ENCODE data around the gene GGCX. TPM values are rescaled to one million over a fixed set of nuclear protein-coding genes. Genes with fewer than 3 reads are reported as not detected.

Gene GGCX
- total and polyA plus RNA-seq, 9 of the 15 experiments (the other 6 are each of a cell fraction or from before 2014, with no cell fraction given), result 14.4 to 47.1 (median 28.1) TPM

DNA sequence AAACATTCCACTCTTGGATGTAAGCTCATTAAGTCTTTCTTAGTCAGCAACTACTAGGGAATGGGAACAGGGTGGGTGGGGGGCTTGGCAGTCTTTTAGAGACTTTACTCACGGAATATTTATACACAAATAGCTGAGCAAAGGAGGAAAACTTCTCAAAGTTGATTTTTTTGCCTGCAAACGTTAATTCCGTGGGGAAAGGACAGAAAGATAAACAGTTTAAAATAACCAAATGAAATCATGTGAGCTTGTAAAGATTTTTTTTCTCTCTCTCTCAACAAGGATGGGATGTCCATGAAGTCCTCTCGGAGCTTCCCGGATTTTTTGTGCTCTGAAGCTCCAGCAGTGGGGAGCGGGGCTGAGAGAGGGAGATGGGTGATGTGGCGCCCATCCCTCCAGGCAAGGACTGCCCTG, 54.5 kb downstream of the GGCX start:
- ATAC-seq (no peak), FAIRE-seq (no peak), DNase-seq (ENCODE audit: extremely low read depth in 1 of 4, low spot score in 3 of 4) (no peak)
- H3K9me1 ChIP-seq (ENCODE audit: control insufficient read depth, insufficient read depth, low read length), result no peaks in the 10 kb centered on the region
- no peak overlapping the region for H3K4me3 ChIP-seq
- no peak overlapping the region for H3K27ac ChIP-seq (ENCODE audit: extremely low read depth, low read depth, low read length)
- BruUV-seq (replicated peaks), result no TSS peak
- intact Hi-C loops (cut with micrococcal nuclease) (no loop called here), in situ Hi-C loops (cut with MboI) (no loop called here)
- CTCF ChIA-PET (ENCODE audit: low intra/inter-chr PET ratio), result no interaction called here
- no peak overlapping the region for H2AFZ ChIP-seq (ENCODE audit: low read depth, low read length)
- no peak overlapping the region for H3K4me2 ChIP-seq (ENCODE audit: insufficient read depth, low read length)
- no peaks in the 10 kb centered on the region for H3K27me3 ChIP-seq (ENCODE audit: control insufficient read depth in 2 of 2, insufficient read depth in 2 of 2, low read length in 2 of 2)
- POLR2A ChIA-PET, result interaction anchor here (0.6 to 2.4 kb wide), 8 partner anchors 9 to 93 kb away, joined by 3 to 17 read pairs (median 3); partner anchors contain the start of gene MAT2A
- no peaks in the 10 kb centered on the region for H3K79me2 ChIP-seq (ENCODE audit: control insufficient read depth, insufficient read depth, low read length)
- 63% methylated on average over 6 of the region's 7 CpGs for WGBS (ENCODE audit: insufficient coverage, low coverage, missing lambda C conversion rate)
- no peaks in the 10 kb centered on the region for H4K20me1 ChIP-seq (replicated peaks; ENCODE audit: control insufficient read depth, insufficient read depth, low read length)
- 0 out of 4 replicates have a peak overlapping the region, but pooled peaks of 1 of the 2 experiments have one; percentile 21 for H3K9ac ChIP-seq (ENCODE audit: insufficient read depth in 1 of 2, low read depth in 2 of 2, low read length in 2 of 2)
- TF ChIP-seq, protein P1, sequence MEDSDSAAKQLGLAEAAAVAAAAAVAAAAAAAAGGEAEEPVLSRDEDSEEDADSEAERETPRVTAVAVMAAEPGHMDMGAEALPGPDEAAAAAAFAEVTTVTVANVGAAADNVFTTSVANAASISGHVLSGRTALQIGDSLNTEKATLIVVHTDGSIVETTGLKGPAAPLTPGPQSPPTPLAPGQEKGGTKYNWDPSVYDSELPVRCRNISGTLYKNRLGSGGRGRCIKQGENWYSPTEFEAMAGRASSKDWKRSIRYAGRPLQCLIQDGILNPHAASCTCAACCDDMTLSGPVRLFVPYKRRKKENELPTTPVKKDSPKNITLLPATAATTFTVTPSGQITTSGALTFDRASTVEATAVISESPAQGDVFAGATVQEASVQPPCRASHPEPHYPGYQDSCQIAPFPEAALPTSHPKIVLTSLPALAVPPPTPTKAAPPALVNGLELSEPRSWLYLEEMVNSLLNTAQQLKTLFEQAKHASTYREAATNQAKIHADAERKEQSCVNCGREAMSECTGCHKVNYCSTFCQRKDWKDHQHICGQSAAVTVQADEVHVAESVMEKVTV (CRISPR knock-in tag; IDR thresholded peaks at IDR 0.05), result no peak
- no peak for TF ChIP-seq BMI1 (IDR thresholded peaks at IDR 0.05; ENCODE audit: low read length)
- no peak for TF ChIP-seq RFX1 (IDR thresholded peaks at IDR 0.05)
- TF ChIP-seq ZNF507 (tag; conservative IDR thresholded peaks at IDR 0.05), result no peak
- no peak for TF ChIP-seq TEAD4 (IDR thresholded peaks at IDR 0.05; ENCODE audit: low read length)
- TF ChIP-seq TEAD4 (CRISPR knock-in tag; IDR thresholded peaks at IDR 0.05; ENCODE audit: borderline replicate concordance), result no peak
- no peak for TF ChIP-seq ZC3H8 (IDR thresholded peaks at IDR 0.05)
- TF ChIP-seq, protein P2, sequence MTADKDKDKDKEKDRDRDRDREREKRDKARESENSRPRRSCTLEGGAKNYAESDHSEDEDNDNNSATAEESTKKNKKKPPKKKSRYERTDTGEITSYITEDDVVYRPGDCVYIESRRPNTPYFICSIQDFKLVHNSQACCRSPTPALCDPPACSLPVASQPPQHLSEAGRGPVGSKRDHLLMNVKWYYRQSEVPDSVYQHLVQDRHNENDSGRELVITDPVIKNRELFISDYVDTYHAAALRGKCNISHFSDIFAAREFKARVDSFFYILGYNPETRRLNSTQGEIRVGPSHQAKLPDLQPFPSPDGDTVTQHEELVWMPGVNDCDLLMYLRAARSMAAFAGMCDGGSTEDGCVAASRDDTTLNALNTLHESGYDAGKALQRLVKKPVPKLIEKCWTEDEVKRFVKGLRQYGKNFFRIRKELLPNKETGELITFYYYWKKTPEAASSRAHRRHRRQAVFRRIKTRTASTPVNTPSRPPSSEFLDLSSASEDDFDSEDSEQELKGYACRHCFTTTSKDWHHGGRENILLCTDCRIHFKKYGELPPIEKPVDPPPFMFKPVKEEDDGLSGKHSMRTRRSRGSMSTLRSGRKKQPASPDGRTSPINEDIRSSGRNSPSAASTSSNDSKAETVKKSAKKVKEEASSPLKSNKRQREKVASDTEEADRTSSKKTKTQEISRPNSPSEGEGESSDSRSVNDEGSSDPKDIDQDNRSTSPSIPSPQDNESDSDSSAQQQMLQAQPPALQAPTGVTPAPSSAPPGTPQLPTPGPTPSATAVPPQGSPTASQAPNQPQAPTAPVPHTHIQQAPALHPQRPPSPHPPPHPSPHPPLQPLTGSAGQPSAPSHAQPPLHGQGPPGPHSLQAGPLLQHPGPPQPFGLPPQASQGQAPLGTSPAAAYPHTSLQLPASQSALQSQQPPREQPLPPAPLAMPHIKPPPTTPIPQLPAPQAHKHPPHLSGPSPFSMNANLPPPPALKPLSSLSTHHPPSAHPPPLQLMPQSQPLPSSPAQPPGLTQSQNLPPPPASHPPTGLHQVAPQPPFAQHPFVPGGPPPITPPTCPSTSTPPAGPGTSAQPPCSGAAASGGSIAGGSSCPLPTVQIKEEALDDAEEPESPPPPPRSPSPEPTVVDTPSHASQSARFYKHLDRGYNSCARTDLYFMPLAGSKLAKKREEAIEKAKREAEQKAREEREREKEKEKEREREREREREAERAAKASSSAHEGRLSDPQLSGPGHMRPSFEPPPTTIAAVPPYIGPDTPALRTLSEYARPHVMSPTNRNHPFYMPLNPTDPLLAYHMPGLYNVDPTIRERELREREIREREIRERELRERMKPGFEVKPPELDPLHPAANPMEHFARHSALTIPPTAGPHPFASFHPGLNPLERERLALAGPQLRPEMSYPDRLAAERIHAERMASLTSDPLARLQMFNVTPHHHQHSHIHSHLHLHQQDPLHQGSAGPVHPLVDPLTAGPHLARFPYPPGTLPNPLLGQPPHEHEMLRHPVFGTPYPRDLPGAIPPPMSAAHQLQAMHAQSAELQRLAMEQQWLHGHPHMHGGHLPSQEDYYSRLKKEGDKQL (CRISPR knock-in tag; IDR thresholded peaks at IDR 0.05; ENCODE audit: borderline replicate concordance), result no peak
- TF ChIP-seq XRCC5 (IDR thresholded peaks at IDR 0.05; ENCODE audit: low read depth, low read length), result no peak
- no peak for TF ChIP-seq YY1 (IDR thresholded peaks at IDR 0.05; ENCODE audit: borderline replicate concordance in 1 of 3, control insufficient read depth in 1 of 3, extremely low read depth in 1 of 3, insufficient read depth in 3 of 3, insufficient read length in 1 of 3, insufficient replicate concordance in 2 of 3, low read depth in 1 of 3, low read length in 2 of 3)
- no peak for TF ChIP-seq GATAD2B (IDR thresholded peaks at IDR 0.05; ENCODE audit: borderline replicate concordance)
- TF ChIP-seq STAT5B (CRISPR knock-in tag; IDR thresholded peaks at IDR 0.05), result no peak
- TF ChIP-seq ZNF12 (CRISPR knock-in tag; IDR thresholded peaks at IDR 0.05), result no peak
- TF ChIP-seq, protein P3, sequence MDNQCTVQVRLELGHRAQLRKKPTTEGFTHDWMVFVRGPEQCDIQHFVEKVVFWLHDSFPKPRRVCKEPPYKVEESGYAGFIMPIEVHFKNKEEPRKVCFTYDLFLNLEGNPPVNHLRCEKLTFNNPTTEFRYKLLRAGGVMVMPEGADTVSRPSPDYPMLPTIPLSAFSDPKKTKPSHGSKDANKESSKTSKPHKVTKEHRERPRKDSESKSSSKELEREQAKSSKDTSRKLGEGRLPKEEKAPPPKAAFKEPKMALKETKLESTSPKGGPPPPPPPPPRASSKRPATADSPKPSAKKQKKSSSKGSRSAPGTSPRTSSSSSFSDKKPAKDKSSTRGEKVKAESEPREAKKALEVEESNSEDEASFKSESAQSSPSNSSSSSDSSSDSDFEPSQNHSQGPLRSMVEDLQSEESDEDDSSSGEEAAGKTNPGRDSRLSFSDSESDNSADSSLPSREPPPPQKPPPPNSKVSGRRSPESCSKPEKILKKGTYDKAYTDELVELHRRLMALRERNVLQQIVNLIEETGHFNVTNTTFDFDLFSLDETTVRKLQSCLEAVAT (IDR thresholded peaks at IDR 0.05), result no peak
- no peak for TF ChIP-seq ZNF445 (CRISPR knock-in tag; IDR thresholded peaks at IDR 0.05; ENCODE audit: low read depth)
- no peak for TF ChIP-seq BCOR (IDR thresholded peaks at IDR 0.05)
- H3K36me3 ChIP-seq (ENCODE audit: control insufficient read depth, insufficient read depth, low read length), result no peaks in the 10 kb centered on the region
- peaks cover 23 to 27% of the 10 kb centered on the region in 2 experiments for H3K4me1 ChIP-seq (replicated peaks in 1 of 2; ENCODE audit: control insufficient read depth in 2 of 2, insufficient read depth in 2 of 2, low read length in 2 of 2)
- H3K9me3 ChIP-seq (replicated peaks; ENCODE audit: control insufficient read depth, insufficient read depth, low read depth, low read length), result no peaks in the 10 kb centered on the region

All from K562 (cell line).